Measurements from ENCODE around the gene SLC6A5.

SLC6A5 gene

DNA sequence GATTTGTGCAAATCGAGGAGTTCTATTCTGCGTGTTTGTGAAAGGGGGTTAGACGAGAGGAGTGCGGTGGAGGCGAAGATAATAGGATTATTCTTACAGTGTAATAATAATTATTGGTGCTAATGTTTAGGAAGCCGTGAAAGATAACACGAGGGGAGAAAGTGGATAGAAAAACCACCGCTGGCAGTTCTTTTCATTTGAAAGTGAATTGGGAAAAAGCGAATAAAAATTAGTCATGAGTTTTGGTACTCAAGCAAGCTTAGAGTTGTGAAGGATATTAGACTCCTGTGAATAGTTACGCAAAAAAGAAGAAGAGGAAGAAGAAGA lies 575 bp downstream of the SLC6A5 start:
- TF ChIP-seq, protein P1, sequence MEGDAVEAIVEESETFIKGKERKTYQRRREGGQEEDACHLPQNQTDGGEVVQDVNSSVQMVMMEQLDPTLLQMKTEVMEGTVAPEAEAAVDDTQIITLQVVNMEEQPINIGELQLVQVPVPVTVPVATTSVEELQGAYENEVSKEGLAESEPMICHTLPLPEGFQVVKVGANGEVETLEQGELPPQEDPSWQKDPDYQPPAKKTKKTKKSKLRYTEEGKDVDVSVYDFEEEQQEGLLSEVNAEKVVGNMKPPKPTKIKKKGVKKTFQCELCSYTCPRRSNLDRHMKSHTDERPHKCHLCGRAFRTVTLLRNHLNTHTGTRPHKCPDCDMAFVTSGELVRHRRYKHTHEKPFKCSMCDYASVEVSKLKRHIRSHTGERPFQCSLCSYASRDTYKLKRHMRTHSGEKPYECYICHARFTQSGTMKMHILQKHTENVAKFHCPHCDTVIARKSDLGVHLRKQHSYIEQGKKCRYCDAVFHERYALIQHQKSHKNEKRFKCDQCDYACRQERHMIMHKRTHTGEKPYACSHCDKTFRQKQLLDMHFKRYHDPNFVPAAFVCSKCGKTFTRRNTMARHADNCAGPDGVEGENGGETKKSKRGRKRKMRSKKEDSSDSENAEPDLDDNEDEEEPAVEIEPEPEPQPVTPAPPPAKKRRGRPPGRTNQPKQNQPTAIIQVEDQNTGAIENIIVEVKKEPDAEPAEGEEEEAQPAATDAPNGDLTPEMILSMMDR (IDR thresholded peaks at IDR 0.05; ENCODE audit: poor library complexity, severe bottlenecking) = no peak
- no peaks in the 10 kb centered on the region for H3K36me3 ChIP-seq (ENCODE audit: low read depth)
- H3K9me3 ChIP-seq (ENCODE audit: severe bottlenecking) = no peaks in the 10 kb centered on the region
- no peak overlapping the region for H3K4me3 ChIP-seq (ENCODE audit: severe bottlenecking)
- no peak overlapping the region for H3K27ac ChIP-seq (ENCODE audit: poor library complexity, severe bottlenecking)
- ATAC-seq (ENCODE audit: low read depth) (no peak), DNase-seq (ENCODE audit: low spot score) (no peak)
- no peaks in the 10 kb centered on the region for H3K4me1 ChIP-seq (ENCODE audit: insufficient read depth, poor library complexity, severe bottlenecking)
- H3K27me3 ChIP-seq (ENCODE audit: insufficient read depth, poor library complexity, severe bottlenecking) = peaks cover 100% of the 10 kb centered on the region

DNA sequence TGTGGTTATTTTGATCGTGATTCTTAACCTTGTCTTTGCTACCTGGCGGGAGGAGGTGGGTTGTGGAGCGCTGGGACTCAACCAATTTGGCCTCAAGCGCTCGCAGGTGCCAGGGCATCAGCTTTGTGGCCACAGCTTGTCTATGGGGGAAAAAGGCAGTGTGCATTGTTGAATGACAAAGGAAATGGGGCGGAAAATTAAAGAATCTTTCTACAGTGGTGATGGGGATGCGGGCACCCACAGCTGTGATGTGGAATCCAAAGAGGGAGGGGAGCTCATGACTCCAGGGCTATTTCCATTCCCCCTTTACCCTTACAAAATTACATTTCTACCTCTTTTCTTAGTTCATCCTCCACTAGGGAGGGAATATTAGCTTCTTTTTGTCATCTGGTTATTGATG lies 1.1 kb downstream of the SLC6A5 start:
- Histone ChIP-seq H3K4me1 (ENCODE audit: insufficient read depth, poor library complexity, severe bottlenecking) (no peaks in the 10 kb centered on the region), H3K9me3 (ENCODE audit: severe bottlenecking) (no peaks in the 10 kb centered on the region), H3K27me3 (ENCODE audit: insufficient read depth, poor library complexity, severe bottlenecking) (peaks cover 100% of the 10 kb centered on the region), H3K27ac (ENCODE audit: poor library complexity, severe bottlenecking) (no peak overlapping the region), H3K36me3 (ENCODE audit: low read depth) (no peaks in the 10 kb centered on the region), H3K4me3 (ENCODE audit: severe bottlenecking) (no peak overlapping the region)
- no peak for ATAC-seq (ENCODE audit: low read depth)
- TF ChIP-seq, protein P1 (IDR thresholded peaks at IDR 0.05; ENCODE audit: poor library complexity, severe bottlenecking) = no peak
- DNase-seq (ENCODE audit: low spot score) = no peak

DNA sequence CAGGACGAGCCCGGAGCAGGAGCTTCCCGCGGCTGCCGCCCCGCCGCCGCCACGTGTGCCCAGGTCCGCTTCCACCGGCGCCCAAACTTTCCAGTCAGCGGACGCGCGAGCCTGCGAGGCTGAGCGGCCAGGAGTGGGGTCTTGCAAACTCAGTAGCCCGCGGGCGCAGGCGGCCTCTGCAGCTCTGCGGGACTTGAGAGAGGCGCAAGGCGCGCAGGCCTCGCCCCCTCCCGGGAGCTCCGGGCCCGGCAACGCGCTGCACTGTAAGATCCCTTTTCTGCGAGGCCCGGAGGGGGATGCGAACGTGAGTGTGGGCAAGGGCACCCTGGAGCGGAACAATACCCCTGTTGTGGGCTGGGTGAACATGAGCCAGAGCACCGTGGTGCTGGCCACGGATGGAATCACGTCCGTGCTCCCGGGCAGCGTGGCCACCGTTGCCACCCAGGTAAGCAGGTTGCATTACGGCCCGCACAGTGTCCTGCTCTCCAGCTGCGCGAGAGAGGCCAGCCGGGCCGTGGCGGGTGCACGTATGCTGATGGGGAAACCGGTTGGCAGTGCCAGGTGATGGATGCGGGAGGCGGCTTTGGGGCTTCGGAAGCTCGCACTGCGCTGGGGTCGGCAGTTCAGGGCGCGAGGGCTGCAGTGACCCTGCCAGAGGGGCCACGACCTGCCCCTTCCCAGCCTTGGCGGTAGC lies 2.0 kb downstream of the SLC6A5 start:
- no peak for ATAC-seq (ENCODE audit: low read depth)
- H3K27me3 ChIP-seq (ENCODE audit: insufficient read depth, poor library complexity, severe bottlenecking) = peaks cover 100% of the 10 kb centered on the region

DNA sequence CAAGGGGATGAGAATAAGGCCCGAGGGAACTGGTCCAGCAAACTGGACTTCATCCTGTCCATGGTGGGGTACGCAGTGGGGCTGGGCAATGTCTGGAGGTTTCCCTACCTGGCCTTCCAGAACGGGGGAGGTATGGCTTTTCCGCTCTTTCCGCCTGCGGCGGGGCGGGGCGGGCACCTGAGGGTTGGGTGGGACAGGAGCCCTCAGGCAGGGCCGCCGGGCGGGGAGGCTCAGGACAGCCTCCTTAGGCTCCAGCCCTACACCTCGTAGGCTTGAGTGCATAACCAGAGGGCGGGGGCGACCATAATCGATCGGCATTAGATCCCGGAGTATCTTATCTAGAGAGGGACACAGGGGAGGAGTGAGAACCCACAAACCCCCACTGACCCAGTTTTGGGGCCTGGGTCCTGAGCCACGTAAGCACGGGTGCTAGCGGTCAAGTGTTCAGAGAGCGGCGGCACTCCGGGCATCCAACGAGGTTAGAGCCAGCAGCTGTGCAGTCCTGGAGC lies 4.9 kb downstream of the SLC6A5 start:
- TF ChIP-seq, protein P1 (IDR thresholded peaks at IDR 0.05; ENCODE audit: poor library complexity, severe bottlenecking) = no peak
- ATAC-seq (ENCODE audit: low read depth) (no peak), DNase-seq (ENCODE audit: low spot score) (no peak)
- no peaks in the 10 kb centered on the region for H3K36me3 ChIP-seq (ENCODE audit: low read depth)
- H3K9me3 ChIP-seq (ENCODE audit: severe bottlenecking) = no peaks in the 10 kb centered on the region
- H3K27ac ChIP-seq (ENCODE audit: poor library complexity, severe bottlenecking) = no peak overlapping the region
- peaks cover 85% of the 10 kb centered on the region for H3K27me3 ChIP-seq (ENCODE audit: insufficient read depth, poor library complexity, severe bottlenecking)
- H3K4me1 ChIP-seq (ENCODE audit: insufficient read depth, poor library complexity, severe bottlenecking) = no peaks in the 10 kb centered on the region
- no peak overlapping the region for H3K4me3 ChIP-seq (ENCODE audit: severe bottlenecking)

More for the DNA sequence above, 2.0 kb downstream of the SLC6A5 start:
- no peaks in the 10 kb centered on the region for H3K9me3 ChIP-seq (ENCODE audit: severe bottlenecking)
- H3K27ac ChIP-seq (ENCODE audit: poor library complexity, severe bottlenecking) = no peak overlapping the region
- no peak overlapping the region for H3K4me3 ChIP-seq (ENCODE audit: severe bottlenecking)
- TF ChIP-seq, protein P1 (IDR thresholded peaks at IDR 0.05; ENCODE audit: poor library complexity, severe bottlenecking) = no peak
- no peaks in the 10 kb centered on the region for H3K4me1 ChIP-seq (ENCODE audit: insufficient read depth, poor library complexity, severe bottlenecking)
- H3K36me3 ChIP-seq (ENCODE audit: low read depth) = no peaks in the 10 kb centered on the region
- DNase-seq (ENCODE audit: low spot score) = no peak

DNA sequence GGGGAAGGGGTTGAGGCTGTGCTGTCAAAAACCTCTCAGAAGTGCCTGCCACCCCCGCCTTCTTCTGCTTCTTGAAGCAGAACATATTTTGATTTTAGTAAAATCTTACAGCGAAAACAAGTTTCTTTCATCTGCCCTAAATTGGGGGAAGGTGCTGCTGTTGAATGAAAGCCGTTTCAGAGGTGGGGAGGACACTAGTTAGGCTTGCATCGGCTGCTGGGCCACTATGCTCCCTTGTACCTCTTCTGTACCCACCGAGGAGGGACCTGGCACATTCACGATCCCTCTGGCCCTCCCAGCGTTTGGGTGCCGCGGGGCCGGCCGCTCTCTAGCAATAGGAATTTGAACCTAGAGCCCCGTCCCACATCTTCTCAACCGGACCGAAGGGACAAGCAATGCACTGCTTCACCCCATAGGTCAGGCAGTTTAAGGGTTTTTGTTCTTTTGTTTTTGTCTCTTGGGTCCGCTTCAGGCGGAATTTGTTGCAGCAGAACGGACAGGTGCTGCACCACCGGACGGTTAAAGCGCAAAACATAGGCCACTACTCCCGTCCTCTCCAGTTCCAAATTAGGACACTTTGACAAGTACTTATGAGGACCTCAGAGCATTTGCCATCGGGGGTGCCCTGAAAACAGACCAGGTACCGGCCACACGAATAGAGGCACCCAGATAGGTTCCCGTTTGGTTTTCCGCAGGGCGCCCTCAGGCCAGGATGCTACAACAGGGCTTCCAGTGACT lies 5.6 kb downstream of the SLC6A5 start:
- TF ChIP-seq, protein P1 (IDR thresholded peaks at IDR 0.05; ENCODE audit: poor library complexity, severe bottlenecking) = no peak
- H3K4me3 ChIP-seq (ENCODE audit: severe bottlenecking) = no peak overlapping the region
- peaks cover 3% of the 10 kb centered on the region for H3K4me1 ChIP-seq (ENCODE audit: insufficient read depth, poor library complexity, severe bottlenecking)
- no peak for ATAC-seq (ENCODE audit: low read depth)
- no peak overlapping the region for H3K27ac ChIP-seq (ENCODE audit: poor library complexity, severe bottlenecking)
- DNase-seq (ENCODE audit: low spot score) = no peak
- H3K36me3 ChIP-seq (ENCODE audit: low read depth) = no peaks in the 10 kb centered on the region
- H3K9me3 ChIP-seq (ENCODE audit: severe bottlenecking) = no peaks in the 10 kb centered on the region
- peaks cover 79% of the 10 kb centered on the region for H3K27me3 ChIP-seq (ENCODE audit: insufficient read depth, poor library complexity, severe bottlenecking)
